Measurements from ENCODE around the gene TOMM70. TPM values are rescaled to one million over a fixed set of nuclear protein-coding genes. Genes with fewer than 3 reads are reported as not detected.

The TOMM70 gene
- polyA plus RNA-seq, 1 donor from 2014 or later: 110 TPM

GRCh38 chr3:100364421-100364820, 36.5 kb downstream of the TOMM70 start:
- Histone ChIP-seq H3K79me2 (replicated peaks; ENCODE audit: insufficient read depth, low read length) (no peaks in the 10 kb centered on the region), H4K20me1 (ENCODE audit: insufficient read depth) (no peaks in the 10 kb centered on the region), H3K9me3 (ENCODE audit: low read length) (peaks cover 5% of the 10 kb centered on the region), H2AFZ (ENCODE audit: low read depth, low read length) (no peak overlapping the region), H3K4me2 (ENCODE audit: low read length) (no peak overlapping the region), H3K36me3 (ENCODE audit: insufficient read depth, low read length) (peaks cover 11% of the 10 kb centered on the region), H3F3A (ENCODE audit: insufficient read depth, low read length, poor library complexity, severe bottlenecking) (no peaks in the 10 kb centered on the region), H3K27ac (ENCODE audit: low read length) (no peak overlapping the region), H3K9me2 (ENCODE audit: insufficient read depth, low read length) (no peaks in the 10 kb centered on the region), H3K9ac (ENCODE audit: low read length) (no peak overlapping the region), H3K4me3 (ENCODE audit: low read length) (no peak overlapping the region), H3K27me3 (ENCODE audit: insufficient read depth, low read depth, low read length) (no peaks in the 10 kb centered on the region)
- no peak for TF ChIP-seq TAF1 (IDR thresholded peaks at IDR 0.05; ENCODE audit: low read depth)
- no peak for TF ChIP-seq EP300 (conservative IDR thresholded peaks at IDR 0.05; ENCODE audit: poor library complexity, severe bottlenecking)
- TF ChIP-seq MXI1 (conservative IDR thresholded peaks at IDR 0.05; ENCODE audit: poor library complexity, severe bottlenecking): no peak
- TF ChIP-seq, protein P1, sequence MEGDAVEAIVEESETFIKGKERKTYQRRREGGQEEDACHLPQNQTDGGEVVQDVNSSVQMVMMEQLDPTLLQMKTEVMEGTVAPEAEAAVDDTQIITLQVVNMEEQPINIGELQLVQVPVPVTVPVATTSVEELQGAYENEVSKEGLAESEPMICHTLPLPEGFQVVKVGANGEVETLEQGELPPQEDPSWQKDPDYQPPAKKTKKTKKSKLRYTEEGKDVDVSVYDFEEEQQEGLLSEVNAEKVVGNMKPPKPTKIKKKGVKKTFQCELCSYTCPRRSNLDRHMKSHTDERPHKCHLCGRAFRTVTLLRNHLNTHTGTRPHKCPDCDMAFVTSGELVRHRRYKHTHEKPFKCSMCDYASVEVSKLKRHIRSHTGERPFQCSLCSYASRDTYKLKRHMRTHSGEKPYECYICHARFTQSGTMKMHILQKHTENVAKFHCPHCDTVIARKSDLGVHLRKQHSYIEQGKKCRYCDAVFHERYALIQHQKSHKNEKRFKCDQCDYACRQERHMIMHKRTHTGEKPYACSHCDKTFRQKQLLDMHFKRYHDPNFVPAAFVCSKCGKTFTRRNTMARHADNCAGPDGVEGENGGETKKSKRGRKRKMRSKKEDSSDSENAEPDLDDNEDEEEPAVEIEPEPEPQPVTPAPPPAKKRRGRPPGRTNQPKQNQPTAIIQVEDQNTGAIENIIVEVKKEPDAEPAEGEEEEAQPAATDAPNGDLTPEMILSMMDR (IDR thresholded peaks at IDR 0.05; ENCODE audit: poor library complexity, severe bottlenecking): no peak
- TF ChIP-seq SMC3 (conservative IDR thresholded peaks at IDR 0.05; ENCODE audit: poor library complexity): no peak
- no peak for TF ChIP-seq POLR2AphosphoS5 (IDR thresholded peaks at IDR 0.05)
- TF ChIP-seq RAD21 (conservative IDR thresholded peaks at IDR 0.05): no peak
- no peak for TF ChIP-seq REST (IDR thresholded peaks at IDR 0.05; ENCODE audit: borderline replicate concordance)
- no peak for TF ChIP-seq EZH2 (IDR thresholded peaks at IDR 0.05; ENCODE audit: borderline replicate concordance, insufficient read depth, low read length, poor library complexity, severe bottlenecking)

- Histone ChIP-seq H3F3A (ENCODE audit: insufficient read depth, low read length, poor library complexity, severe bottlenecking) (no peaks in the 10 kb centered on the region), H3K79me2 (replicated peaks; ENCODE audit: insufficient read depth, low read length) (no peaks in the 10 kb centered on the region), H4K20me1 (ENCODE audit: insufficient read depth) (no peaks in the 10 kb centered on the region), H3K9ac (ENCODE audit: low read length) (no peak overlapping the region), H3K27ac (ENCODE audit: low read length) (no peak overlapping the region), H3K9me2 (ENCODE audit: insufficient read depth, low read length) (no peaks in the 10 kb centered on the region), H3K27me3 (ENCODE audit: insufficient read depth, low read depth, low read length) (no peaks in the 10 kb centered on the region), H3K36me3 (ENCODE audit: insufficient read depth, low read length) (peaks cover 11% of the 10 kb centered on the region), H3K4me2 (ENCODE audit: low read length) (no peak overlapping the region), H3K9me3 (ENCODE audit: low read length) (peaks cover 5% of the 10 kb centered on the region), H3K4me3 (ENCODE audit: low read length) (no peak overlapping the region), H2AFZ (ENCODE audit: low read depth, low read length) (no peak overlapping the region)
- TF ChIP-seq EZH2 (IDR thresholded peaks at IDR 0.05; ENCODE audit: borderline replicate concordance, insufficient read depth, low read length, poor library complexity, severe bottlenecking) (no peak), SMC3 (conservative IDR thresholded peaks at IDR 0.05; ENCODE audit: poor library complexity) (no peak), MXI1 (conservative IDR thresholded peaks at IDR 0.05; ENCODE audit: poor library complexity, severe bottlenecking) (no peak), TAF1 (IDR thresholded peaks at IDR 0.05; ENCODE audit: low read depth) (no peak)
- TF ChIP-seq, protein P1 (IDR thresholded peaks at IDR 0.05; ENCODE audit: poor library complexity, severe bottlenecking): no peak
These were observed 39.0 kb downstream of the TOMM70 start for GRCh38 chr3:100361897-100362296.
